A549 (cell line): ENCODE results near the gene ATP6V0A4.

ENCODE experiments used
- CTCF ChIP-seq: fragments of >200 bp; sonication (Bioruptor Twin); formaldehyde crosslinking; IDR thresholded peaks from 3 replicates; pipeline ENCODE4 v1.5.1; 2016
- ELK1 ChIP-seq: fragments of 150-350 bp; IDR thresholded peaks from 2 replicates; pipeline ENCODE4 v1.6.1; 2014; ENCODE audit warnings: low read depth, mild to moderate bottlenecking, low read length
- EP300 ChIP-seq, 2 experiments: fragments of >200 bp; sonication (Bioruptor Twin); formaldehyde crosslinking; IDR thresholded peaks; 2 replicates in 1 of 2; 3 replicates in 1 of 2; pipeline ENCODE4 v1.6.1; 2016 to 2017
- KDM5A ChIP-seq: fragments of 200-600 bp; sonication (generic); IDR thresholded peaks from 2 replicates; pipeline ENCODE4 v1.6.1; 2016; ENCODE audit warnings: antibody characterized with exemption, mild to moderate bottlenecking
- PBX3 ChIP-seq: IDR thresholded peaks from 2 replicates; pipeline ENCODE4 v1.6.1; 2012

- TF ChIP-seq EP300 (IDR thresholded peaks at IDR 0.05) (no peak), CTCF (no peak), KDM5A (no peak), PBX3 (no peak), ELK1 (no peak)
Observed at GRCh38 chr7:138668946-138669345, 129.1 kb downstream of the ATP6V0A4 start.
